ENCODE data around the gene SLC22A2.

The SLC22A2 gene

DNA sequence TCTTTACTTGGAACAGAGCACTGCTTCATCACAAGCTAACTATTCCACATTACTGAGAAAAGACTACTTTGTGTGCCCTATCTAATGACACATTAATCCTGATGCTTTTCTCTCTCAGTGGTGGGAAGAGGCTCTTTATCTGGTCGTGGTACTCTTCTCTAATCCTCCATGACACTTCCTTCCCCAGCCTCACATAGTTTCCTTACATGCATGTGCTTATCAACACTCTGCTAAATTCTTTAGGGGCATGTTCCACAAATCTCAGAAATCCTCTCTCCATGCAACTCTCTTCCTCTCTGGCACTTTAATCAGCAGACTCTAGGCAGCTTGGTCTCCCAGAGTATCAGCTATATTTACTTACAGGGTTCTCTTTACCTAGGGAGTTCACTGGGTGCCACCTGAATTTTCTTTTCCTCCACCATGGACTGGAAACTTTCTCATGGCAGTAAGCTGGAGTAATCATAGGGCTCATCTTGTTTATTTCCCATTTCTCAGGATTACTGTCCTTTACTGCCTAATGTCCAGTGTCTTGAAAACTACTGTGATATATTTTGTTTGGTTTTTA lies 27.0 kb upstream of the SLC22A2 start:
- Histone ChIP-seq H3K4me1 (ENCODE audit: control insufficient read depth, insufficient read depth, low read length) (no peaks in the 10 kb centered on the region), H3K27ac (ENCODE audit: low read depth, low read length) (no peak overlapping the region), H3K27me3 (ENCODE audit: control insufficient read depth, insufficient read depth, low read length) (no peaks in the 10 kb centered on the region), H3K4me3 (ENCODE audit: low read depth, low read length) (no peak overlapping the region), H3K36me3 (ENCODE audit: control insufficient read depth, insufficient read depth, low read length) (no peaks in the 10 kb centered on the region), H3K9me3 (ENCODE audit: control insufficient read depth, insufficient read depth, low read depth, low read length) (peaks cover 7% of the 10 kb centered on the region; the same call in 1 of the 2 replicates), H3K9ac (ENCODE audit: low read length) (no peak overlapping the region)

DNA sequence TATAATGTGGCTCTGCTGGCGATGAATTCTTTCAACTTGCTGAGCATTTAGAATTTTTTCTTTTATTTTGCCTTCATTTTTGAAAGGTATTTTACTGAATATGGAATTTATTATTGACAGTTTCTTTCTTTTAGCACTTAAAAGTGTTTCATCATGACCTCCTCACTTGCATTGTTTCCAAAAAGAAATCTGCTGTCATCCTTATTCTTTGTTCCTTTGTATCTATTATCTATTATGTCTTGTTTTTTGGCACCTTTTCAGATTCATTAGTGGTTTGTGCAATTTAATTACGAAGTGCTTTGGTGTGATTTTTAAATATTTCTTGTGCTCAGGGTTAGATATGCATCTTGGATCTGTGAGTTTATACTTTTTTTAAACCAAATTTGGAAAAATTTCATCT lies 26.0 kb upstream of the SLC22A2 start:
- H3K27ac ChIP-seq (ENCODE audit: low read depth, low read length), result no peak overlapping the region
- no peaks in the 10 kb centered on the region for H3K27me3 ChIP-seq (ENCODE audit: control insufficient read depth, insufficient read depth, low read length)
- H3K4me1 ChIP-seq (ENCODE audit: control insufficient read depth, insufficient read depth, low read length), result no peaks in the 10 kb centered on the region
- H3K9me3 ChIP-seq (ENCODE audit: control insufficient read depth, insufficient read depth, low read depth, low read length), result peaks cover 10% of the 10 kb centered on the region; the same call in 1 of the 2 replicates
- H3K9ac ChIP-seq (ENCODE audit: low read length), result no peak overlapping the region
- no peaks in the 10 kb centered on the region for H3K36me3 ChIP-seq (ENCODE audit: control insufficient read depth, insufficient read depth, low read length)
- H3K4me3 ChIP-seq (ENCODE audit: low read depth, low read length), result no peak overlapping the region

DNA sequence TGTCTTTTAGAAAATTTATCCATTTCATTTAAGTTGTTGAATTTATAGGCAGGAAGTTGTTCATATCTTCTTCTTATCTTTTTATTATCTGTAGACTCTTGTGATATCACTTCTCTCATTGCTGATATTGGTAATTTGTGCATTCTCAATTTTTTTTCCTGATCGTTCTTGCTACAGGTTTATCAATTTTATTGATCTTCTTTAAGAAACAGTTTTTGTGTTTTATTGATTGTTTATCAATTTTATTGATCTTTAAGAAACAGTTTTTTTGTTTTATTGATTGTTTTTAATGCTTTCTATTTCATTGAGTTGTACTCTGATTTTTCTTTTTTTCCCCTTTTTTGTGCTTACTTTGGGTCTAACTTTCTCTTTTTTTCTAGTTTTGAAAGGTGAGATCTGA lies 23.8 kb upstream of the SLC22A2 start:
- Histone ChIP-seq H3K9me3 (ENCODE audit: control insufficient read depth, insufficient read depth, low read depth, low read length) (peaks cover 10% of the 10 kb centered on the region; the same call in 1 of the 2 replicates), H3K36me3 (ENCODE audit: control insufficient read depth, insufficient read depth, low read length) (no peaks in the 10 kb centered on the region), H3K27me3 (ENCODE audit: control insufficient read depth, insufficient read depth, low read length) (no peaks in the 10 kb centered on the region), H3K9ac (ENCODE audit: low read length) (no peak overlapping the region), H3K4me3 (ENCODE audit: low read depth, low read length) (no peak overlapping the region), H3K4me1 (ENCODE audit: control insufficient read depth, insufficient read depth, low read length) (peaks cover 3% of the 10 kb centered on the region; the same call in 1 of the 2 replicates), H3K27ac (ENCODE audit: low read depth, low read length) (no peak overlapping the region)

DNA sequence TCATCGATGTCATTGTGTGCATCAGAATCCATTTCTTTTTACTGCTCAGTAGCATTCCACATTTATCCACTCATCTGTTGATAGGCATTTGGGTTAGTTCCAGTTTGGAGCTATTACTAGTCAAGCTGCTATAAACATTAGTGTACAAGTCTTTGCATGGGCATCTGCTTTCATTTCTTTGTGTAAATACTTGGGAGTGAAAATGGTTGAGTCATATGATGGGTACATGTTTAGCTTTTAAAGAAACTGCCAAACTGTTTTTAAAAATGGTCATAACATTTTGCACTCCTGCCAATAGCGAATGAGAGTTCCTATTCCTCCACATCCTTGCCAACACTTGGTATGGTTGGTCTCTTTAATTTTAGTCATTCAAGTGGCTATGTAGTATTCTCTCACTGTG lies 21.2 kb upstream of the SLC22A2 start:
- Histone ChIP-seq H3K36me3 (ENCODE audit: control insufficient read depth, insufficient read depth, low read length) (no peaks in the 10 kb centered on the region), H3K27ac (ENCODE audit: low read depth, low read length) (no peak overlapping the region), H3K9me3 (ENCODE audit: control insufficient read depth, insufficient read depth, low read depth, low read length) (peaks cover 10% of the 10 kb centered on the region; the same call in 1 of the 2 replicates), H3K4me3 (ENCODE audit: low read depth, low read length) (no peak overlapping the region), H3K4me1 (ENCODE audit: control insufficient read depth, insufficient read depth, low read length) (peaks cover 3% of the 10 kb centered on the region; the same call in 1 of the 2 replicates), H3K27me3 (ENCODE audit: control insufficient read depth, insufficient read depth, low read length) (no peaks in the 10 kb centered on the region), H3K9ac (ENCODE audit: low read length) (no peak overlapping the region)

DNA sequence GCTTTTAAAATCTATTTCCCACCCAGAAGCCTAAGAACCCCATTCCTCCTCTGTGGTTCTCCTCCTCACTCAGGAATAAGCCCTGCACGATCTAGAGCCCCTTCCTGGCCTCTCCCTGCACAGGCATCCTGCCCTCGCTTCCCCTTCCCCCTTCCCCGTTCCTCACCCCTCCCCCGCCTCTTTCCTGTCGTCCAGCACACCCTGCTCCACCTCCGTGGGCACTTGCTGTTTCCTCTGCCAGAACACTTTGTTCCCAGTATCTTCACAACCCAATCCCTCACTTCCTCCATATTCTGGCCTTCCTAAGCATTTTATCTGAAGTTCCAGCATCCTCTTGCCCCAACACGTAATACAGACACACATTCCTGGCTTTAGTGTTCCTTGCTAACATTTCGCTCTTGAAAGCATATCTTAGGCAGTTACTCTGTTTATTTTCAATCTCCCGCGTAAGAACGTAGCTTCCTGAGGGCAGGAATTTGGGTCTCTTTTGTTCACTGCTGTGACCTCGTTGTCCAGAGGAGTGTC lies 20.2 kb upstream of the SLC22A2 start:
- Histone ChIP-seq H3K4me3 (ENCODE audit: low read depth, low read length) (no peak overlapping the region), H3K9ac (ENCODE audit: low read length) (no peak overlapping the region), H3K4me1 (ENCODE audit: control insufficient read depth, insufficient read depth, low read length) (peaks cover 3% of the 10 kb centered on the region; the same call in 1 of the 2 replicates), H3K36me3 (ENCODE audit: control insufficient read depth, insufficient read depth, low read length) (no peaks in the 10 kb centered on the region), H3K27me3 (ENCODE audit: control insufficient read depth, insufficient read depth, low read length) (no peaks in the 10 kb centered on the region), H3K9me3 (ENCODE audit: control insufficient read depth, insufficient read depth, low read depth, low read length) (peaks cover 3% of the 10 kb centered on the region; the same call in 1 of the 2 replicates), H3K27ac (ENCODE audit: low read depth, low read length) (no peak overlapping the region)

DNA sequence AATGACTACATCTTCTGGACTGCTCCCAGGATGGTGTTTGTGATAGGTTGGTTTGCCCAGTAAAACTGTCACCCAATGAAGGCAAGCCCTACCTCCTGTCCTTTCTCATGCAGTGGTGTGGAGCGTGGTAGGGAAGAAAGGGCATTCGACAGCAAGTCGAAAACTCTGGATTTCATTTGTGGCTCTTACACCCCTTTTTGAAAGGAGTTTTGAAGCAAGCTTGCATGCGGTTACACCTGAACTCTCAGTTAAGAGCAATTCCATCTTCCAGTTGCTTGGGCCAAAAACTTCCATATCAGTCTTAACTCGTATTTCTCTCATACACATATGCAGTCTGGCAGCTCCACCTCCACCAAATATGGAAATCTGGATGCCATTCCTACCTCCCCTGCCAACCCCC lies 19.7 kb upstream of the SLC22A2 start:
- Histone ChIP-seq H3K27me3 (ENCODE audit: control insufficient read depth, insufficient read depth, low read length) (no peaks in the 10 kb centered on the region), H3K9ac (ENCODE audit: low read length) (no peak overlapping the region), H3K27ac (ENCODE audit: low read depth, low read length) (no peak overlapping the region), H3K36me3 (ENCODE audit: control insufficient read depth, insufficient read depth, low read length) (no peaks in the 10 kb centered on the region), H3K9me3 (ENCODE audit: control insufficient read depth, insufficient read depth, low read depth, low read length) (peaks cover 3% of the 10 kb centered on the region; the same call in 1 of the 2 replicates), H3K4me1 (ENCODE audit: control insufficient read depth, insufficient read depth, low read length) (peaks cover 3% of the 10 kb centered on the region; the same call in 1 of the 2 replicates), H3K4me3 (ENCODE audit: low read depth, low read length) (no peak overlapping the region)

DNA sequence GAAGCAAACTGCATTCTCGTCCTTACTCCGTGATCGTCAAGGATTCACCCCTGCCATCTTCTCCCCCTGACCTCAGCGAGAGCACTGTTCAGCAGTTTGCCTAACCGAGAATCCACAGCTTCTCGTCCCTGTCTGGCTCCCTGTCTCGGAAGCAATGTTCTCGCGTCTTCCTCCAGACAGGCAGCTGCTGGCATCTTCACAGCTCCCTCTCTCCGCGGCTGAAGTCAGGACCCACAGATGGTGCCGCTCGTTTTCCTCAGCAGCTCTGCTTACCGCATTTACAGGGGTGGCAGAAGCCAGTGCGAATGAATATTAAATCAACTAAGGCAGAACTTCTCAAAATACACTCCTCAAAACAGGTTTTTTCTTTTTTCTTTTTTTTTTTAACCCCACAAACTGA lies 18.9 kb upstream of the SLC22A2 start:
- no peaks in the 10 kb centered on the region for H3K27me3 ChIP-seq (ENCODE audit: control insufficient read depth, insufficient read depth, low read length)
- no peak overlapping the region for H3K4me3 ChIP-seq (ENCODE audit: low read depth, low read length)
- no peaks in the 10 kb centered on the region for H3K36me3 ChIP-seq (ENCODE audit: control insufficient read depth, insufficient read depth, low read length)
- H3K27ac ChIP-seq (ENCODE audit: low read depth, low read length), result no peak overlapping the region
- peaks cover 3% of the 10 kb centered on the region; the same call in 1 of the 2 replicates for H3K4me1 ChIP-seq (ENCODE audit: control insufficient read depth, insufficient read depth, low read length)
- no peak overlapping the region for H3K9ac ChIP-seq (ENCODE audit: low read length)
- peaks cover 3% of the 10 kb centered on the region; the same call in 1 of the 2 replicates for H3K9me3 ChIP-seq (ENCODE audit: control insufficient read depth, insufficient read depth, low read depth, low read length)

DNA sequence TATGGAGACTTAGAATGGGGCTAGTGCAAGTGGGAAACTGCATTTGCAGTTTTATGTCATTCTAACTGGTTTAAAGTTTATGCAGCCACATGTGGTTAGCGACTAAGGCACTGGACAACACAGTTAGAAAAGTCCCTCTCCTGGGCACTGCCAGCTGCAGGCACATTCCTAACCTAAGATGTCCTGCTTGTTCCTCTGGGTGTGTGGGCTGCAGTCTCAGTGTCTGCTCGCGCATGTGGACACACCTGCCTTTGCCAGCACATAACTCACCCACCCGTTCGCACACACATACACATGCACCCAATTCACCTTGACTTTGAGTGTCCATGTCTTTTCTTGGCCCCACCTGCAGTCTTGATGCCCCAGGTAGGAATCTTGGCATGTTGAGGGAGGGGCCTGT lies 18.5 kb upstream of the SLC22A2 start:
- Histone ChIP-seq H3K4me3 (ENCODE audit: low read depth, low read length) (no peak overlapping the region), H3K9me3 (ENCODE audit: control insufficient read depth, insufficient read depth, low read depth, low read length) (peaks cover 3% of the 10 kb centered on the region; the same call in 1 of the 2 replicates), H3K27me3 (ENCODE audit: control insufficient read depth, insufficient read depth, low read length) (no peaks in the 10 kb centered on the region), H3K4me1 (ENCODE audit: control insufficient read depth, insufficient read depth, low read length) (peaks cover 3% of the 10 kb centered on the region; the same call in 1 of the 2 replicates), H3K27ac (ENCODE audit: low read depth, low read length) (no peak overlapping the region), H3K36me3 (ENCODE audit: control insufficient read depth, insufficient read depth, low read length) (no peaks in the 10 kb centered on the region), H3K9ac (ENCODE audit: low read length) (no peak overlapping the region)

DNA sequence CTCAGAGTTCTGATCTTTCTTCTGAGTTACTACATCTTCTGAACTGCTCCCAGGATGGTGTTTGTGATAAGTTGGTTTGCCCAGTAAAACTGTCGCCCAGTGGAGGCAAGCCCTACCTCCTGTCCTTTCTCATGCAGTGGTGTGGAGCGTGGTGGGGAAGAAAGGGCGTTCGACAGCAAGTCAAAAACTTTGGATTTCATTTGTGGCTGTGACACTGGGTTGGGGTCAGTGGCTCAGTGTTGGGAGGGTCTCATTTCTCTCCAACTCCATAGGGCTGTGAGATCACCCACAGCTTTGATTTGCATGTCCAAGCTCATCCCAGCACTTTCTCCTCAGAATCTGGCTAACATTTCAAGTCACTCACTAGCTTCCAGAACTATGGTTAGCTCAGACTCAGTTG lies 17.5 kb upstream of the SLC22A2 start:
- Histone ChIP-seq H3K9me3 (ENCODE audit: control insufficient read depth, insufficient read depth, low read depth, low read length) (peaks cover 3% of the 10 kb centered on the region; the same call in 1 of the 2 replicates), H3K36me3 (ENCODE audit: control insufficient read depth, insufficient read depth, low read length) (no peaks in the 10 kb centered on the region), H3K4me1 (ENCODE audit: control insufficient read depth, insufficient read depth, low read length) (peaks cover 3% of the 10 kb centered on the region; the same call in 1 of the 2 replicates), H3K27ac (ENCODE audit: low read depth, low read length) (no peak overlapping the region), H3K9ac (ENCODE audit: low read length) (no peak overlapping the region), H3K4me3 (ENCODE audit: low read depth, low read length) (no peak overlapping the region), H3K27me3 (ENCODE audit: control insufficient read depth, insufficient read depth, low read length) (no peaks in the 10 kb centered on the region)

DNA sequence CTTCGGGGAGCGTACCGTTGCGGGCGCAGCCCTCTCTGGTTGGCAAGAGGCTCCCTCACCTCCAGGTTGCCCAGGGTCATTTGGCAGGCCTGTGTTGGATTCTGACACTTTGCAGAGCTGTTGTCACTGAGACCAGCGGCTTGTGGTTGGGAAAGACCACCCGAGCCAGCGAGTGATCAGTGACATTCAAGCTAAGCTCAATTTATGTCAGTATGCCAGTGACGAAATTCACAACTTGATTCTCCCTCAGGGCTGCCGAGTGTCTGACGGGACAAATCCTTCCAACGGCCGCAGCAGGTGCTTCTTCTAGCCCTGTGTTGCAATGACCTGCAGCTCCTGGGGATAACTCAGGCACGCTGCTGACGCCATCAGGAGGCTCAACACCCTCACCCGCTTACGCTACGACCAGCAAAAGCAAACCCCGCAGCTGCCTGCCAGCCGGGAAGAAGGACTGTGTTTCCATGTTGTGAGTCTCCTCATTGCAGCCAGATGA lies 16.9 kb upstream of the SLC22A2 start:
- Histone ChIP-seq H3K36me3 (ENCODE audit: control insufficient read depth, insufficient read depth, low read length) (no peaks in the 10 kb centered on the region), H3K9ac (ENCODE audit: low read length) (no peak overlapping the region), H3K9me3 (ENCODE audit: control insufficient read depth, insufficient read depth, low read depth, low read length) (peaks cover 3% of the 10 kb centered on the region; the same call in 1 of the 2 replicates), H3K27me3 (ENCODE audit: control insufficient read depth, insufficient read depth, low read length) (no peaks in the 10 kb centered on the region), H3K4me1 (ENCODE audit: control insufficient read depth, insufficient read depth, low read length) (peaks cover 3% of the 10 kb centered on the region; the same call in 1 of the 2 replicates), H3K4me3 (ENCODE audit: low read depth, low read length) (no peak overlapping the region), H3K27ac (ENCODE audit: low read depth, low read length) (no peak overlapping the region)

DNA sequence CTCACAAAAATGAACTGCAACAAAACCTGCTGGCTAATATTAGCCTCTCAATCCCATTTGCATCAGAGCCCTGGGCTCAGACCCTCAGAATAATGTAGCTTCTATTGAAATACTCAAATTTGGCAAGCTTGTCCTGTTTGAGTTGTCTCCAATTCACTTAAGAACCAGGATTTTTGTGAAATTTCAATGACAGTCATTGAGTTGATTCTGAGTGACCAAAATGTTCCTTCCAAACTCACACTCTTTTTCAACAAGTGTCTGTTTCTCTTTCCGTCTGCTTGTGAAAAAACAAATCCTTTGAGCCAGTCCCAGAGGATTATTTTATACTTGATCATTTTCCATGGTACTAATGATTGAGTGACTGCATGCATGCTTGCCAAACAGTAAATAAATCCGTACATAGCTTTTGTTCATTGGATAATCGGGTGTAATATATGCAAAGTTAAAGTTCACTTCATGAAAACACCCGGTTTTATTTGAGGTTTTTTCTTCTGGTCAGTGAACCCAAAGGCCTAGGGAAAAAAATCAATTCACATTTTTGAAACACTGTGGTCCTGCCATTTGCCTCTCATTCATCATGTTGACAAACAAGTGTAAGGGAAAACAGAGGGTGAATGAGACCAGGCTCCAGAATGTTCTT lies 16.4 kb upstream of the SLC22A2 start:
- H3K9me3 ChIP-seq (ENCODE audit: control insufficient read depth, insufficient read depth, low read depth, low read length), result peaks cover 2% of the 10 kb centered on the region; the same call in 1 of the 2 replicates
- no peak overlapping the region for H3K4me3 ChIP-seq (ENCODE audit: low read depth, low read length)
- no peak overlapping the region for H3K27ac ChIP-seq (ENCODE audit: low read depth, low read length)
- peaks cover 3% of the 10 kb centered on the region; the same call in 1 of the 2 replicates for H3K4me1 ChIP-seq (ENCODE audit: control insufficient read depth, insufficient read depth, low read length)
- no peaks in the 10 kb centered on the region for H3K27me3 ChIP-seq (ENCODE audit: control insufficient read depth, insufficient read depth, low read length)
- H3K9ac ChIP-seq (ENCODE audit: low read length), result no peak overlapping the region
- no peaks in the 10 kb centered on the region for H3K36me3 ChIP-seq (ENCODE audit: control insufficient read depth, insufficient read depth, low read length)
